HCT116 (cell line): ENCODE results near the gene RNU6-9. TPM values are rescaled to one million over a fixed set of nuclear protein-coding genes. Genes with fewer than 3 reads are reported as not detected.

ENCODE experiments used
- ATAC-seq: fragments of 200-7000 bp; cut with Tn5 transposase; 2 replicates; pipeline ENCODE4 v1.9.1; 2020; ENCODE audit warnings: mild to moderate bottlenecking, moderate library complexity
- BruUV-seq: library from RNA; stranded (reverse); fragments of 400-500 nt; replicated peaks from 2 replicates; lab custom pipeline; 2021; lab: Mats Ljungman, UMichigan
- CTCF ChIA-PET: fragments of 300-600 bp; sonication (Branson Sonifier 250); formaldehyde crosslinking; loops from one replicate; lab custom pipeline; 2021; ENCODE audit warnings: antibody characterized with exemption; lab: Charles Lee
- POLR2A ChIA-PET: fragments of 300-600, 350-600 bp; sonication (Branson Sonifier 250); formaldehyde crosslinking; loops from one replicate; lab custom pipeline; 2021; ENCODE audit warnings: antibody characterized with exemption; lab: Charles Lee
- RAD21 ChIA-PET, 2 experiments: fragments of 300-600 bp; sonication (Branson Sonifier 250); formaldehyde crosslinking; loops; one replicate each; lab custom pipeline; 2023; ENCODE audit warnings: low total read pairs in 2 of 2; ENCODE audit not compliant: uncharacterized antibody in 2 of 2, unreplicated experiment in 2 of 2, low non-redundant PET in 1 of 2; lab: Charles Lee
- DNase-seq: peaks from one replicate; pipeline ENCODE4 v3.0.0-alpha.2; 2010; ENCODE audit warnings: low read depth, low spot score
- H2AFZ ChIP-seq: fragments of 200-600 bp; shearing (Covaris generic), sonication (generic); 2 replicates; pipeline ENCODE4 v1.6.1; 2017; ENCODE audit warnings: low read depth, mixed run types, mixed read lengths, antibody characterized with exemption, low read length; ENCODE audit not compliant: poor library complexity, severe bottlenecking
- H3K27ac ChIP-seq: 2 replicates; pipeline ENCODE4 v1.5.1; 2012; ENCODE audit warnings: low read depth, low read length
- H3K27me3 ChIP-seq: fragments of 200-600 bp; sonication (generic); 2 replicates; pipeline ENCODE4 v1.6.1; 2016; ENCODE audit warnings: mixed run types, low read length, mixed read lengths; ENCODE audit not compliant: insufficient read depth
- H3K36me3 ChIP-seq, 2 experiments: fragments of 200-500 bp in 1 of 2; fragments of 200-600 bp in 1 of 2; sonication (Bioruptor generic) in 1 of 2; sonication (generic) in 1 of 2; 2 replicates each; pipeline versions ENCODE4 v1.5.1 to v1.6.1; 2014 to 2016; ENCODE audit warnings: low read length in 2 of 2, inconsistent platforms in 1 of 2, mixed read lengths in 1 of 2, mixed run types in 1 of 2; ENCODE audit not compliant: insufficient read depth in 2 of 2, control insufficient read depth in 1 of 2
- H3K4me1 ChIP-seq, 2 experiments: fragments of 200-600 bp in 1 of 2; sonication (generic) in 1 of 2; 2 replicates each; pipeline versions ENCODE4 v1.5.1 to v1.6.1; 2012 to 2017; ENCODE audit warnings: low read length in 2 of 2, inconsistent platforms in 1 of 2, mild to moderate bottlenecking in 1 of 2, mixed read lengths in 1 of 2, mixed run types in 1 of 2, moderate library complexity in 1 of 2; ENCODE audit not compliant: insufficient read depth in 2 of 2, control insufficient read depth in 1 of 2
- H3K4me2 ChIP-seq: fragments of 200-600 bp; sonication (generic); 2 replicates; pipeline ENCODE4 v1.6.1; 2017; ENCODE audit warnings: mixed run types, low read length, mixed read lengths
- H3K4me3 ChIP-seq, 2 experiments: fragments of 200-600 bp in 1 of 2; sonication (generic) in 1 of 2; replicated peaks in 1 of 2; 2 replicates each; pipeline ENCODE4 v1.5.1; 2011 to 2016; ENCODE audit warnings: low read length in 2 of 2, control low read depth in 1 of 2, low read depth in 1 of 2, mild to moderate bottlenecking in 1 of 2, mixed read lengths in 1 of 2, mixed run types in 1 of 2
- H3K79me2 ChIP-seq: fragments of 200-600 bp; sonication (generic); 2 replicates; pipeline ENCODE4 v1.6.1; 2017; ENCODE audit warnings: mild to moderate bottlenecking, mixed run types, low read length, moderate library complexity, mixed read lengths; ENCODE audit not compliant: insufficient read depth
- H3K9ac ChIP-seq: fragments of 200-600 bp; sonication (generic); 2 replicates; pipeline ENCODE4 v1.6.1; 2016; ENCODE audit warnings: low read length, mixed read lengths
- H3K9me2 ChIP-seq: fragments of 200-600 bp; sonication (generic), shearing (Covaris generic); 2 replicates; pipeline ENCODE4 v1.6.1; 2017; ENCODE audit warnings: mixed run types, mild to moderate bottlenecking, moderate library complexity; ENCODE audit not compliant: insufficient read depth
- H3K9me3 ChIP-seq, 2 experiments: fragments of 200-500 bp in 1 of 2; fragments of 200-600 bp in 1 of 2; sonication (Bioruptor generic) in 1 of 2; sonication (generic) in 1 of 2; 2 replicates each; pipeline ENCODE4 v1.6.1; 2014 to 2017; ENCODE audit warnings: low read length in 2 of 2, mixed read lengths in 2 of 2, inconsistent platforms in 1 of 2, low read depth in 1 of 2, mild to moderate bottlenecking in 1 of 2, mixed run types in 1 of 2, moderate library complexity in 1 of 2; ENCODE audit not compliant: control insufficient read depth in 1 of 2, insufficient read depth in 1 of 2
- H4K20me1 ChIP-seq: fragments of 200-600 bp; sonication (generic), shearing (Covaris generic); 2 replicates; pipeline ENCODE4 v1.6.1; 2017; ENCODE audit warnings: mixed run types, mild to moderate bottlenecking, moderate library complexity; ENCODE audit not compliant: insufficient read depth
- POLR2A ChIP-seq: IDR thresholded peaks from 2 replicates; pipeline ENCODE4 v1.7.0; 2011; ENCODE audit warnings: borderline replicate concordance; ENCODE audit not compliant: insufficient read depth, insufficient read length; ENCODE audit errors: extremely low read depth
- SIN3A ChIP-seq: IDR thresholded peaks from 2 replicates; pipeline ENCODE4 v1.6.1; 2012; ENCODE audit warnings: low read depth
- ZFX ChIP-seq: fragments of 450-650 bp; IDR thresholded peaks from 2 replicates; pipeline ENCODE4 v1.6.1; 2017
- intact Hi-C: fragments of 100-400 bp; cut with micrococcal nuclease; formaldehyde crosslinking; loops from 2 replicates; pipeline ENCODE4 v1.10.0; 2022
- total RNA-seq: library from RNA; stranded (reverse); gene quantifications from one replicate; pipeline ENCODE4 v1.2.1, GENCODE V29; 2021; ENCODE audit not compliant: unreplicated experiment

The RNU6-9 gene
- total RNA-seq, 1 experiment from 2014 or later = not detected

DNA sequence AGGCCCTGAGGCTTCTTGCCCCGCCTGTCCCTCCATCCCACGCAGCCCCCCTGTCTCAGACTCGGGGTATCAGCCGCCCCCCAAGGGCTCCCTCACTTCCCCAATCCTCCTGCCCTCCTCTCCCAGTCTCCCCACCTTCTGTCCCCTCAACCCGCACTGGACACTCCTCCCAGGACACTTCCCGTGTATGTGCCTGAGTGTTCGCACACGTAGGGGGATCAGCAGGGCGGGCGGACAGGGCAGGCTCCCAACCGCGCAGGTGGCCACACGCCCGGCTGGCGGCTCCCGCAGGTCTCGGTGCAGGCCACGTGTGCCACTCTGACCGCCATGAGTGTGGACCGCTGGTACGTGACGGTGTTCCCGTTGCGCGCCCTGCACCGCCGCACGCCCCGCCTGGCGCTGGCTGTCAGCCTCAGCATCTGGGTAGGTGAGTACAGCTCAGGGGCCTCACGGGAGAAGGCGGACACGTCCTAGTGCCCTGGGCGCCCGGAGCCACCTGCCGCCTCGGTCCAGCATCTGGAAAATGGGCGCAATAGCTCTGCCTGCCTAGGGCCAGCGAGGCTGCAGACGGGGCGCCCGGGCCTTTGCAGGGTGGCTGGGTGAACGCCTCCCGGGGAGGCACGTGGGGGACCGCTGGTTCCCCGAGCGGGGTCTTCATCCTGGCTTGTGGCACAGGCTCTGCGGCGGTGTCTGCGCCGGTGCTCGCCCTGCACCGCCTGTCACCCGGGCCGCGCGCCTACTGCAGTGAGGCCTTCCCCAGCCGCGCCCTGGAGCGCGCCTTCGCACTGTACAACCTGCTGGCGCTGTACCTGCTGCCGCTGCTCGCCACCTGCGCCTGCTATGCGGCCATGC, 26.1 kb downstream of the RNU6-9 start:
- no TSS peak for BruUV-seq
- Histone ChIP-seq H3K9me3 (no peaks in the 10 kb centered on the region), H3K4me2 (no peak overlapping the region), H3K9me2 (no peaks in the 10 kb centered on the region), H3K4me3 (no peak overlapping the region), H4K20me1 (no peaks in the 10 kb centered on the region), H3K27ac (no peak overlapping the region; the same call in 1 of the 2 replicates), H3K4me1 (peaks cover 8 to 39% of the 10 kb centered on the region in 2 experiments), H3K36me3 (no peaks in the 10 kb centered on the region), H3K27me3 (no peaks in the 10 kb centered on the region), H3K79me2 (no peaks in the 10 kb centered on the region)
- CTCF ChIA-PET = interaction anchor here (1.0 kb wide), 1 partner anchor 149 kb away, joined by 3 read pairs; no protein-coding TSS in a partner anchor
- ATAC-seq = no peak
- intact Hi-C loops = loop anchor here (2.0 to 10.0 kb wide), 2 partner anchors 63 to 265 kb away; no protein-coding TSS in a partner anchor
- no peak for DNase-seq
- RAD21 ChIA-PET = interaction anchor here in 1 of 2 experiments (0.6 kb wide), 1 partner anchor 162 kb away, joined by 5 read pairs; no protein-coding TSS in a partner anchor
- TF ChIP-seq ZFX (peak; percentile 39; the same call in 1 of the 2 replicates), SIN3A (no peak)
- TF ChIP-seq, all 23 proteins: peak for 1
- POLR2A ChIA-PET = no interaction called here
- Histone ChIP-seq H2AFZ (no peak overlapping the region), H3K9ac (no peak overlapping the region)

DNA sequence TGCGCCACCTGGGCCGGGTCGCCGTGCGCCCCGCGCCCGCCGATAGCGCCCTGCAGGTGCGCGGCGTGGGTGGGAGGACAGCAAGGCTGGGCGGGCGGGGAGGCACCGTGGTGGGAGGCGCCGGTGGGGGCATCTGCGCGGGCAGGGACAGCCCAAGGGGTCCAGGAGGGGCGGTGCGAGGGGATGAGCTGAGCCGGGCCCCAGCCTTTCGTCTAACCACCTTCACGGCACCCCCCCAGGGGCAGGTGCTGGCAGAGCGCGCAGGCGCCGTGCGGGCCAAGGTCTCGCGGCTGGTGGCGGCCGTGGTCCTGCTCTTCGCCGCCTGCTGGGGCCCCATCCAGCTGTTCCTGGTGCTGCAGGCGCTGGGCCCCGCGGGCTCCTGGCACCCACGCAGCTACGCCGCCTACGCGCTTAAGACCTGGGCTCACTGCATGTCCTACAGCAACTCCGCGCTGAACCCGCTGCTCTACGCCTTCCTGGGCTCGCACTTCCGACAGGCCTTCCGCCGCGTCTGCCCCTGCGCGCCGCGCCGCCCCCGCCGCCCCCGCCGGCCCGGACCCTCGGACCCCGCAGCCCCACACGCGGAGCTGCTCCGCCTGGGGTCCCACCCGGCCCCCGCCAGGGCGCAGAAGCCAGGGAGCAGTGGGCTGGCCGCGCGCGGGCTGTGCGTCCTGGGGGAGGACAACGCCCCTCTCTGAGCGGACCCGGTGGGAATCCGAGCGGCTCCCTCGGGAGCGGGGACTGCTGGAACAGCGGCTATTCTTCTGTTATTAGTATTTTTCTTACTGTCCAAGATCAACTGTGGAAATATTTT, 27.0 kb downstream of the RNU6-9 start:
- H3K27ac ChIP-seq = no peak overlapping the region
- H3K36me3 ChIP-seq = no peaks in the 10 kb centered on the region
- H4K20me1 ChIP-seq = no peaks in the 10 kb centered on the region
- no peaks in the 10 kb centered on the region for H3K9me3 ChIP-seq
- H3K4me1 ChIP-seq = peaks cover 8 to 47% of the 10 kb centered on the region in 2 experiments
- POLR2A ChIA-PET = no interaction called here
- no peak for DNase-seq
- no peak overlapping the region for H3K9ac ChIP-seq
- intact Hi-C loops = loop anchor here (2.0 to 10.0 kb wide), 2 partner anchors 63 to 265 kb away; no protein-coding TSS in a partner anchor
- no peak overlapping the region for H3K4me2 ChIP-seq
- H3K4me3 ChIP-seq = no peak overlapping the region
- H3K79me2 ChIP-seq = no peaks in the 10 kb centered on the region
- CTCF ChIA-PET = interaction anchor here (1.0 to 1.4 kb wide), 2 partner anchors 64 to 149 kb away, joined by 3 to 5 read pairs; partner anchors contain the start of gene WDR18
- ATAC-seq = no peak
- TF ChIP-seq ZFX (0 out of 2 replicates have a peak, but pooled peaks have one; percentile 34), POLR2A (no peak)
- no peak overlapping the region for H2AFZ ChIP-seq
- no TSS peak for BruUV-seq
- no peaks in the 10 kb centered on the region for H3K27me3 ChIP-seq
- no peaks in the 10 kb centered on the region for H3K9me2 ChIP-seq
- RAD21 ChIA-PET = interaction anchor here in 1 of 2 experiments (0.6 kb wide), 1 partner anchor 161 kb away, joined by 5 read pairs; no protein-coding TSS in a partner anchor
